HEK293T (cell line): ENCODE measurements around the gene CDH3.

ENCODE experiments used
- BHLHE40 ChIP-seq: fragments of 450-650 bp; IDR thresholded peaks from 2 replicates; pipeline ENCODE4 v1.6.1; 2016; ENCODE audit warnings: mild to moderate bottlenecking, moderate library complexity, borderline replicate concordance
- ELF4 ChIP-seq: fragments of 450-650 bp; IDR thresholded peaks from 2 replicates; pipeline ENCODE4 v1.6.1; 2017; ENCODE audit warnings: antibody characterized with exemption
- FOXA1 ChIP-seq: fragments of 450-650 bp; IDR thresholded peaks from 2 replicates; pipeline ENCODE4 v1.6.1; 2016; ENCODE audit warnings: mild to moderate bottlenecking
- FOXK2 ChIP-seq: fragments of 450-650 bp; IDR thresholded peaks from 2 replicates; pipeline ENCODE4 v1.6.1; 2016; ENCODE audit warnings: mild to moderate bottlenecking
- L3MBTL2 ChIP-seq: fragments of 450-650 bp; conservative IDR thresholded peaks from 2 replicates; pipeline ENCODE4 v1.6.1; 2016; ENCODE audit warnings: mild to moderate bottlenecking
- LEF1 ChIP-seq: fragments of 450-650 bp; IDR thresholded peaks from 2 replicates; pipeline ENCODE4 v1.6.1; 2017; ENCODE audit warnings: mild to moderate bottlenecking, borderline replicate concordance
- NFRKB ChIP-seq: fragments of 450-650 bp; IDR thresholded peaks from 2 replicates; pipeline ENCODE4 v1.6.1; 2016; ENCODE audit warnings: mild to moderate bottlenecking, moderate library complexity
- PKNOX1 ChIP-seq: fragments of 450-650 bp; IDR thresholded peaks from 2 replicates; pipeline ENCODE4 v1.6.1; 2016
- SP1 ChIP-seq: fragments of 450-650 bp; IDR thresholded peaks from 2 replicates; pipeline ENCODE4 v1.6.1; 2017
- SUZ12 ChIP-seq: fragments of 450-650 bp; IDR thresholded peaks from 2 replicates; pipeline ENCODE4 v1.6.1; 2016; ENCODE audit warnings: mild to moderate bottlenecking
- TARDBP ChIP-seq: fragments of 450-650 bp; IDR thresholded peaks from 2 replicates; pipeline ENCODE4 v1.6.1; 2016
- ZNF384 ChIP-seq: fragments of 450-650 bp; IDR thresholded peaks from 2 replicates; pipeline ENCODE4 v1.6.1; 2016

- no peak for TF ChIP-seq L3MBTL2
- no peak for TF ChIP-seq SUZ12
- no peak for TF ChIP-seq PKNOX1
- no peak for TF ChIP-seq SP1
- no peak for TF ChIP-seq FOXK2
- TF ChIP-seq ZNF384 = no peak
- TF ChIP-seq TARDBP = no peak
- TF ChIP-seq ELF4 = no peak
- no peak for TF ChIP-seq BHLHE40
- TF ChIP-seq LEF1 = no peak
- TF ChIP-seq NFRKB = no peak
- no peak for TF ChIP-seq FOXA1
These were observed 77.3 kb downstream of the CDH3 start for GRCh38 chr16:68722119-68723024.
